NCI-H748 (cell line): Measurements from ENCODE around the gene NLGN4X.

Experiments
- DNase-seq: peaks from one replicate; lab custom pipeline; 2025; ENCODE audit not compliant: unreplicated experiment; lab: John Stamatoyannopoulos, UW

Gene NLGN4X

GRCh38 chrX:6159468-6159867 lies 69.2 kb downstream of the NLGN4X start:
- DNase-seq, result no peak

DNA sequence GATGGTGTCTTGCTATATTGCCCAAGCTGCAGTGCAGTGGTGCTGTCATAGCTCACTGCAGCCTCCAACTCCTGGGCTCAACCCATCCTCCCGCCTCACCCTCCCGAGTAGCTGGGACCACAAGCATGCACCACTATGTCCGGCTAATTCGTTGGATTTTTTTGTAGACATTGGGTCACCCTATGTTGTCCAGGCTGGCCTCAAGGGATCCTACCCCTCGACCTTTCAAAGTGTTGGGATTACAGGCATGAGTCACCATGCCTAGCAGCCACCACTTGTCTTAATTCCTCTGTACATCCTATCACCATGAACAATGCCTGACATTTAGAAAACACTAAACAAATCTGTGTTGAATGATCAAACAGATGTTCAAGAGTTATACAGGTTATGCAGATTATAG lies 76.7 kb downstream of the NLGN4X start:
- DNase-seq, result no peak

DNA sequence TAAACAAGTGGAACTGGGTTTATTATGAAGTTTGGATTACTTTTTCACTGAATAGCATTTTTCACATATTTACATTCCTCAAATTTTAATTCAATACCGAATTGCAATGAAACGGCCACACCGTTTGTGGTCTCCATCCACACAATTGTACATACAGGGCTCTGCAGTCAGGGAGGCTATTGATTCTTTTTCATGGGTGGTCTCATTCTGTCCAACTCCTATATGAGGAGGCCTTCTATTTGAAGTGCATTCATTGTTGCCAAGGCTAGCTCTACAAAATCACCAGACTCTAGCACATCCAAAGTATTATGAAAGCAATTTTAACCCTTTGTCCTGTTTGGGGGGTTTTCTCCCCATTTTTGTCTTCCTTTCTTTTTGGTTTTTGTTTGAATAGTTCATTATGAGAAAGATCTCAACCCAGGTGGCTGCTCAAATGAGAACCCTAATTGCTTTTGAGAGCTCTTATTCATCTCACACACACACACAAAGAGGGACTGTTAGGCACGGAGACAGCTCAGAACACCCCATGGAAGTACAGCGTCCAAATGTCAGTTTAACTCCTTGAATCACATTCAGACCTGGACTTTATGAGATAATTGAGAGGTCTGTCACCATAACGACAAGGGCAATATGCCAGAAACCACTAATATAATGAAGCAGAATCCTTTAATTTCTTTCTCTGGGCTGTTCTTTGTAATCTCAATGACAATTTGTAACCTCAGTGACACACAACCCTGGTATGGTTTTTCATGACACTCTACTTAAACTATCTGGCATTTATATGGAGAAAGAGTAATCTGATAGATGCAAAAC lies 79.4 kb downstream of the NLGN4X start:
- DNase-seq, result peak; percentile 98

- DNase-seq, result no peak
These were observed 94.4 kb downstream of the NLGN4X start for GRCh38 chrX:6134255-6134654.

DNA sequence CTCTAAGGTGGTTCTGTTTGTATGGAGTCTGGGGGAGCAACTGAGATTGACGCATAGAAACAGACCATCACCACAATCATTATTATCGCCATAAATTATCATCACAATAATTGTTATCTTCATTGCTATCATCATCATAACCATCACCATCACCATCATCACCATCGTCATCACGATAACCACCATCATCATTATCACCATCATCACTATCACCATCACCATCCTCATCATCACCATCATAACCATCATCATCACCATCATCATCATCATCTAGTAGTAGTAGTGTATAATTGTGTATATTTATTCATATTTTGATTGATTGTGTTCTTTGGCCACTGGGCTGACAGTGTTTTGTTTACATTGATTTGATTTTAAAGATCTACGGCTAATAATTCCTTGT lies 95.7 kb downstream of the NLGN4X start:
- DNase-seq, result no peak

DNA sequence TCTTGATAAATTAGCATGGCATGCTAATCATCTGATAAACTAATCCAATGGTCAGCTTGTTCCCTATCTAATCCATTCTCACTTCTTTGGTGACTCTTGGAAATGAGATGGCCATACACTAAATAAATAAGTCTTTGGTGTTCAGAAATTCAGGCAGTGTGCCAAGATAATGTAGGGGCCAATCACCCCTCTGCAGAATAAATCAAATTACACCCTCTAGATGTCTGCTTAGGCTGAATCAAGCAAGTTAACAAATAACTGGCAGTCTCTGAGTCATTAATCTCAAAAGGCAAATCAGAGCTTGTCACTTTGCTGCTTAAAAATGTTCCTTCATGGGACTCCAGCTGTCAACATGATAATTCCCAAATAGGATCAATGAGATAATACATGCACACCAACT lies 97.4 kb downstream of the NLGN4X start:
- DNase-seq, result peak; percentile 12

DNA sequence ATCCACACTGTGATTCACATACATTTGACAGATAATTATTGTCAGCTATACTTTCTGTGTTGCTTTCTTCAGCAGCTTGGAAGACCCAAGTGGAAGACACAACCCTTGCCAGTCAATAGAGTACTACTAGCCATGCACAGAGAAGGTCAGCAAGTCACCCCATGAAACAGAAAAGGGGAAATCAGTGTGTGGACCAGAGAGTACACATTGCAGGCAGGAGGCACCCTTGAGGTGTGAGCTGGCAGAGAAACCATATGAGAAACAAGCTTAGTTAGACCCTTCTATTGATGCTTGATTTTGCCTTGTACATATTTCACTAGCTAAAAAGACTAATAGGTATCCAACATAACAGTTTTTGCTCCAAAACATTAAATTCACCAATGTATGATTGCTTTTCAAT lies 99.5 kb downstream of the NLGN4X start:
- DNase-seq, result no peak

- no peak for DNase-seq
These were observed 108.3 kb downstream of the NLGN4X start for GRCh38 chrX:6120329-6120728.

DNA sequence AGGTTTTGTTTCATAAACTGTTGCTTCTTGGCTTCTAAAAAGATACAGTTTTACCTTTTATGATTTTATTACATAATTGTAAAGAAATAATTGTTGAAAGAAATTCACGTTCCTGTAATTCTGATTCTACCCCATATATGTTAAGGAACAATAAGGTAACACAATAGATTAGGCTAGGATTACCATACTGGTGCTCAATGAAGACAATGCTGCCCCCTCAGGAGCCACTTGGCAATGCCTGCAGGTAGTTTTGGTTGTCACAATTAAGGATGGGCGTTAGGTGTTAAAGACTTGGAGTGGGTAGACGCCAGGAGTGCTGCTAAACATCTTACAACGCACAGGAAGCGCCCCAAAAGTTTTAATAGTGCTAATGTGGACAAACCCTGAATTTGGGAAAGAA lies 133.2 kb downstream of the NLGN4X start:
- DNase-seq, result peak; percentile 10

GRCh38 chrX:6074532-6074931 lies 154.1 kb downstream of the NLGN4X start:
- DNase-seq, result no peak

GRCh38 chrX:6071731-6072130 lies 156.9 kb downstream of the NLGN4X start:
- no peak for DNase-seq

DNA sequence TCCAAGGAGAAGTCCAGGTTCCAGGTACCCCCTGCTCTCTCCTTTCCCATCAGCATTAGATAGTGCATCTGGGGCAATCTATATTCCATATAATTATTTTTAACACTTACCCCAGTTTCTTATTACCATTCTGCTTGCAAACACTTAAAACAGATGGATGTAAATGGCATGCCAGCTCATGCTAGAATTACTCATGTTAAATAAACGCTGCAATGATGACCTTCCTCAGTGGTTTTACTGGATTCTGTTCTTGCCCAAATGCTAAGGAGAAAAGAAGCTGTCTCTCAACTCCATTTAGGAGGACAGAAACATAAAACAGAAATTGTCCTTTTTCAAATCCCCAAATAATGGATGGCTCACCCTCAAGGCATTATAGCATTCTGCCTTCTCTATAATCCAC lies 161.1 kb downstream of the NLGN4X start:
- no peak for DNase-seq

- DNase-seq, result peak; percentile 90
These were observed 175.5 kb downstream of the NLGN4X start for GRCh38 chrX:6053141-6053540.

DNA sequence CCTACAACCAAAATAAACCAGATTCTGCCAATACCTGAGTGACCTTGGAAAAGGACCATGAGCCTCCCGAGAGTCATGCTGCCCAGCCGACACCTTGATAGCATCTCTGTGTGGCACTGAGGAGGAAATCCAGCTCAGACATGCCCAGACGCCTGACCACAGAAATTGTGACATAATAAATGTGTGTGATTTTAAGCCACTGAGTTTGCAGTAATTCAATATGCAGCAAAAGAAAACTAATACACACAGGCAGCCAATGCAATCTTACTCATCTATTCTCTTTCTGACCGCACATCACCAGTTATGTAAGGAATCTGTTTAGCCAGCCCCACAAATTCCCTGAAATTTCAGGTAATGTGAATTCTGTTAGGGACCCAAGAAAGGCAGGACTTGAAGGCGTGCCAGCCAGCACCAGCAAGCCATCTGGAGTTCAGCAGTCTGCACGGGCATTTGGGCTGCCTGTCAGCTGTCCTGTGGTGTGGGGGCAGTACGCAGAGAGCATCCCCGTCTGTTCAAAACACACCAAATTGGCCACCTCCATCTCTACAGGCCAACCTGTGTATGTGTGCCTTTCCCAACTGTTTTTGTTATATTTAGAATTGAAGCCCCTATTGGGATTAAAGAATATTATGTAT lies 176.4 kb downstream of the NLGN4X start:
- no peak for DNase-seq

- DNase-seq, result no peak
These were observed 179.5 kb downstream of the NLGN4X start for GRCh38 chrX:6049132-6049531.

DNA sequence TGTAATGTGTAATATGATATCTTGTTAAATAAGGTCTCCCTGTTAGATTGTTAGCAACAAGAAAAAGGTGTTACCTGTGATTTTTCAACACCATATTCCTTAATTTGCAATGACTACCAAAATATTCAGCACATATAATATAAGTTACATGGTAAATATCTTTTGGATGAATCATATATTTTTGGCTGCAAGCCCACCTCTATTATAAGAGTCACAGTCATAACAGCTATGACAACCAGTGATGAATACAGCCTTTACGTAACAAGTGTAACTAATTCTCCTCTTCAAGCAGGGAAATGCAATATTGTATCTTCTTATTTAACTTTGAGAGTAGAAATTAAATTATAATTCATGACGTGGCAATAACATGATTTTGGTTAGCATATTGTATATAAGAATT lies 187.0 kb downstream of the NLGN4X start:
- DNase-seq, result no peak

DNA sequence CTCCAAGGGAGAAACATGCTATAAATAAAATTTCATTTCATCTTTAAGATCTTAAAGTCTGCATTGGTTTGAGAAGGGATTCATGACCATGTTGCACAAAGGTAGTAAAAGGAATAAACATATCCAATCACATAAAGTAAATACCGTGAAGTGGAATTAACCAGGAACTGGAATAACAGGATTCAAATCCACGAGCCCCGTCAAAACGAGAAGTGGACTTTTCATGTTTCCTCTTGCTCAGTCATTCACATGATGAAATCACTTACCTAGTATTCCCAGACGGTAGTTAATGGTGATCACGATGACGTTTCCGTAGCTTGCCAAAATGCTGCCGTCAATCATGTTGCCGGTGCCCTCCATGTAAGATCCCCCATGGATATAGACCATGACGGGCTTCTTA lies 199.7 kb downstream of the NLGN4X start:
- DNase-seq, result peak; percentile 22

DNA sequence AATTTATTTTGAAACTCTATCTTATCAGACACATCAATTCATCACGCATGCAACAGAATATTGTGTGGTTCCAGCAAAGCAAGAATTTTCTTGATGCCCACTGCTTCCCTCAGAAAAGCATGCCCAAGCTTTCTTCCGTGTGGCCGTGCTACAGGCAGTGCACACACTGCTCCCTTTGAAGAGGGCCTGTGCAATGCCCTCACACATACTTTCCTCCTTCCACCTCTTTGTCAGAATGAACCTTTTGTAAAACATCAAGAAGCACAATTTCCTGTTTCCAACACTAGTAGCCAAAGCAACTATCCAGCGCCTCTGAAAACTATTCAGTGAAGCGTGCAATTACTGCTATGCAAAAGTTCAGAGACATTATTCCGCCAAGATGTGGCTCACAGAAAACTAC lies 201.7 kb downstream of the NLGN4X start:
- no peak for DNase-seq

DNA sequence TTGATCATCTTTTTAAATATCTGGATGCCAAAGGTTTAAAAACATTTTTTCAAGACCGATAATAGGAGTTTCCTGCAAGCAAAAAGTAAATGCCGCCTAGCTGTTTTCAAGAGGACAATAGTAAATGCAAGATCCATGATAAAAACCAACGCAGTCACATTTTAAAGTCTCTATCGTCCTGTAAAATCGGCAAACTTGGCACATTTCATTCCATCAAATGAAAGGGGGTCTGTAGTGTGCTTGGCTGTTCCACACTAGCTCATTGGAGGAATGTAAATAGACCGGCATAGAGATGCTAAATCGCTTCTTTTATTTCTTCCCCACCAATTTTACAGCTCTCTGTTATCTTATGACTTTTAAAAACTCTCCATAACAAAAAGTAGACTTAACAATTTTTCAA lies 202.2 kb downstream of the NLGN4X start:
- DNase-seq, result no peak

- DNase-seq, result no peak
These were observed 204.5 kb downstream of the NLGN4X start for GRCh38 chrX:6024204-6024603.

- DNase-seq, result peak; percentile 73
These were observed 207.2 kb downstream of the NLGN4X start for GRCh38 chrX:6021316-6022091.

- no peak for DNase-seq
These were observed 209.6 kb downstream of the NLGN4X start for GRCh38 chrX:6019076-6019475.
